H1 (cell line): ENCODE data around the gene NGEF. TPM values are rescaled to one million over a fixed set of nuclear protein-coding genes. Genes with fewer than 3 reads are reported as not detected.
"Not testable (repeated sequence)": the region's sequence is repeated elsewhere in the genome, so short reads cannot be mapped to it uniquely, and the experiment has no call there.

Source experiments
- CTCF ChIA-PET: fragments of 300-600 bp; sonication (Branson Sonifier 250); formaldehyde crosslinking; loops from one replicate; lab custom pipeline; 2021; ENCODE audit not compliant: partially characterized antibody; lab: Charles Lee
- POLR2A ChIA-PET: fragments of 300-600 bp; sonication (Branson Sonifier 250); formaldehyde crosslinking; loops from one replicate; lab custom pipeline; 2021; ENCODE audit warnings: inconsistent platforms; ENCODE audit not compliant: partially characterized antibody; lab: Charles Lee
- DNase-seq, 2 experiments: peaks; one replicate each; pipeline versions ENCODE4 v3.0.0 to v3.0.0-alpha.2; 2010 to 2022; ENCODE audit warnings: low spot score in 2 of 2, low read depth in 1 of 2, mixed read lengths in 1 of 2
- FAIRE-seq: peaks from 2 replicates; lab custom pipeline; 2011; peaks lifted over from hg19 to GRCh38; lab: Jason Lieb, UNC
- H2AFZ ChIP-seq: 2 replicates; pipeline ENCODE4 v1.8.1; 2012; ENCODE audit warnings: low read length, inconsistent platforms
- H2AK5ac ChIP-seq: 2 replicates; pipeline ENCODE4 v1.6.1; 2013; ENCODE audit warnings: low read depth, low read length
- H2BK120ac ChIP-seq: replicated peaks from 2 replicates; pipeline ENCODE3; 2013; ENCODE audit warnings: low read depth, low read length, inconsistent platforms
- H2BK12ac ChIP-seq: 2 replicates; pipeline ENCODE4 v1.6.1; 2013; ENCODE audit warnings: low read depth, low read length
- H2BK15ac ChIP-seq: 2 replicates; pipeline ENCODE4 v1.6.1; 2013; ENCODE audit warnings: low read length
- H2BK20ac ChIP-seq: 2 replicates; pipeline ENCODE4 v1.6.1; 2013; ENCODE audit warnings: low read length
- H2BK5ac ChIP-seq: 2 replicates; pipeline ENCODE4 v1.6.1; 2013; ENCODE audit warnings: low read depth, low read length
- H3K14ac ChIP-seq: 2 replicates; pipeline ENCODE4 v1.6.1; 2013; ENCODE audit warnings: inconsistent platforms; ENCODE audit not compliant: insufficient read length
- H3K18ac ChIP-seq: 2 replicates; pipeline ENCODE4 v1.6.1; 2013; ENCODE audit warnings: low read length; ENCODE audit errors: extremely low read depth
- H3K23ac ChIP-seq: 2 replicates; pipeline ENCODE4 v1.6.1; 2013; ENCODE audit warnings: inconsistent platforms; ENCODE audit not compliant: insufficient read length
- H3K23me2 ChIP-seq: 2 replicates; pipeline ENCODE4 v1.6.1; 2013; ENCODE audit warnings: low read depth, low read length
- H3K27ac ChIP-seq: 2 replicates; pipeline ENCODE4 v1.6.1; 2011; ENCODE audit warnings: low read depth, low read length, inconsistent platforms
- H3K27me3 ChIP-seq, 4 experiments: replicated peaks in 1 of 4; 1 replicate in 1 of 4; 2 replicates in 3 of 4; pipeline versions ENCODE4 v1.6.1 to v1.8.1; 2011 to 2013; ENCODE audit warnings: low read length in 3 of 4, mild to moderate bottlenecking in 3 of 4, inconsistent platforms in 2 of 4, mixed read lengths in 2 of 4, moderate library complexity in 1 of 4; ENCODE audit not compliant: control insufficient read depth in 3 of 4, insufficient read depth in 3 of 4; ENCODE audit errors: extremely low read depth in 1 of 4
- H3K36me3 ChIP-seq, 4 experiments: 2 replicates each; pipeline versions ENCODE4 v1.6.1 to v1.8.1; 2011 to 2013; ENCODE audit warnings: mild to moderate bottlenecking in 4 of 4, low read length in 3 of 4, moderate library complexity in 2 of 4, control low read depth in 1 of 4, inconsistent platforms in 1 of 4; ENCODE audit not compliant: insufficient read depth in 4 of 4, control insufficient read depth in 2 of 4
- H3K4ac ChIP-seq: replicated peaks from 2 replicates; pipeline ENCODE3; 2013; ENCODE audit warnings: low read length, low read depth, mixed read lengths, inconsistent platforms; ENCODE audit not compliant: insufficient read length
- H3K4me1 ChIP-seq, 4 experiments: replicated peaks in 1 of 4; 1 replicate in 1 of 4; 2 replicates in 3 of 4; pipeline versions ENCODE4 v1.6.1 to v1.8.1; 2011 to 2013; ENCODE audit warnings: low read length in 3 of 4, inconsistent platforms in 2 of 4, mixed read lengths in 1 of 4; ENCODE audit not compliant: insufficient read depth in 4 of 4, control insufficient read depth in 3 of 4
- H3K4me2 ChIP-seq, 2 experiments: 2 replicates each; pipeline versions ENCODE4 v1.6.1 to v1.8.1; 2011 to 2013; ENCODE audit warnings: low read depth in 2 of 2, low read length in 2 of 2, control low read depth in 1 of 2, inconsistent platforms in 1 of 2, mild to moderate bottlenecking in 1 of 2; ENCODE audit not compliant: insufficient read depth in 1 of 2
- H3K4me3 ChIP-seq, 4 experiments: fragments of 200-600, 300-600 bp in 1 of 4; sonication (generic), shearing (Covaris generic), sonication (Bioruptor Twin) in 1 of 4; 2 replicates each; pipeline versions ENCODE4 v1.5.1 to v1.8.1; 2011 to 2016; ENCODE audit warnings: low read length in 4 of 4, low read depth in 3 of 4, control low read depth in 2 of 4, inconsistent platforms in 2 of 4, mild to moderate bottlenecking in 2 of 4, mixed read lengths in 1 of 4, moderate library complexity in 1 of 4; ENCODE audit not compliant: insufficient read depth in 2 of 4; ENCODE audit errors: extremely low read depth in 1 of 4
- H3K56ac ChIP-seq: replicated peaks from 2 replicates; pipeline ENCODE3; 2013; ENCODE audit warnings: low read depth, mild to moderate bottlenecking, mixed read lengths, low read length, inconsistent platforms; ENCODE audit not compliant: insufficient read length
- H3K79me1 ChIP-seq: 2 replicates; pipeline ENCODE4 v1.6.1; 2013; ENCODE audit warnings: low read depth, low read length, control low read depth
- H3K79me2 ChIP-seq, 2 experiments: 2 replicates each; pipeline versions ENCODE4 v1.6.1 to v1.8.1; 2012 to 2013; ENCODE audit warnings: low read length in 2 of 2, mild to moderate bottlenecking in 2 of 2, inconsistent platforms in 1 of 2; ENCODE audit not compliant: insufficient read depth in 2 of 2, control insufficient read depth in 1 of 2
- H3K9ac ChIP-seq, 4 experiments: replicated peaks in 1 of 4; 1 replicate in 1 of 4; 2 replicates in 3 of 4; pipeline versions ENCODE4 v1.6.1 to v1.8.1; 2011 to 2013; ENCODE audit warnings: low read depth in 3 of 4, low read length in 3 of 4, control low read depth in 2 of 4, mild to moderate bottlenecking in 2 of 4, moderate library complexity in 2 of 4, inconsistent platforms in 1 of 4; ENCODE audit errors: extremely low read depth in 1 of 4
- H3K9me3 ChIP-seq, 2 experiments: 2 replicates each; pipeline versions ENCODE4 v1.6.1 to v1.8.1; 2012 to 2013; ENCODE audit warnings: mild to moderate bottlenecking in 2 of 2, moderate library complexity in 2 of 2, control low read depth in 1 of 2, inconsistent platforms in 1 of 2, low read depth in 1 of 2, low read length in 1 of 2, mixed read lengths in 1 of 2; ENCODE audit not compliant: insufficient read depth in 2 of 2
- H4K20me1 ChIP-seq, 2 experiments: replicated peaks in 1 of 2; 2 replicates each; pipeline versions ENCODE3 to v1.8.1; 2011 to 2013; ENCODE audit warnings: inconsistent platforms in 2 of 2, low read length in 2 of 2, mild to moderate bottlenecking in 1 of 2; ENCODE audit not compliant: insufficient read depth in 2 of 2, control insufficient read depth in 1 of 2
- H4K5ac ChIP-seq: 2 replicates; pipeline ENCODE4 v1.6.1; 2013; ENCODE audit warnings: low read length, low read depth, mixed read lengths, inconsistent platforms; ENCODE audit not compliant: insufficient read length
- H4K8ac ChIP-seq: 2 replicates; pipeline ENCODE4 v1.8.0; 2013; ENCODE audit warnings: mild to moderate bottlenecking, moderate library complexity, low read length, inconsistent platforms; ENCODE audit not compliant: insufficient read depth; ENCODE audit errors: extremely low read depth
- H4K91ac ChIP-seq: replicated peaks from 2 replicates; pipeline ENCODE3; 2013; ENCODE audit warnings: low read length, mixed read lengths, inconsistent platforms; ENCODE audit not compliant: insufficient read length
- WGBS, 2 experiments: shearing (Covaris generic) in 1 of 2; methylation state at CpG; one replicate each; pipeline versions ENCODE4 v1.1.6 to v1.1.7; 2013 to 2015; ENCODE audit warnings: low lambda C conversion rate in 2 of 2, mixed read lengths in 2 of 2, inconsistent platforms in 1 of 2, low coverage in 1 of 2, missing lambda C conversion rate in 1 of 2; ENCODE audit not compliant: insufficient replicate concordance in 2 of 2, insufficient coverage in 1 of 2, insufficient read length in 1 of 2; ENCODE audit errors: extremely low coverage in 1 of 2, missing lambda C conversion rate in 1 of 2; 5-methylcytosine and 5-hydroxymethylcytosine counted together
- polyA plus RNA-seq, 7 experiments: library from polyadenylated mRNA; depleted of rRNA in 3 of 7; stranded (reverse) in 5 of 7; unstranded in 2 of 7; fragments of >200 nt in 5 of 7; fragments of 200-250 nt in 2 of 7; gene quantifications; 1 replicate in 5 of 7; 2 replicates in 1 of 7; 4 replicates in 1 of 7; pipeline versions ENCODE4 v1.2.1 to v1.2.3, GENCODE V29; 2011 to 2013; ENCODE audit warnings: missing spikeins in 2 of 7, mixed read lengths in 2 of 7
- total RNA-seq: library from RNA; stranded (reverse); fragmentation: NEBNext Ultra II Directional; extraction: Animal tissue kit (Norgen Biotek cat#: 25700); gene quantifications from 2 replicates; pipeline ENCODE4 v1.2.1, GENCODE V29; 2021

The NGEF gene
- total and polyA plus RNA-seq, 2 of the 8 experiments (the other 6 are each of a cell fraction or from before 2014, with no cell fraction given) = 2.7 to 3.2 TPM

- WGBS, 2 experiments = 93% methylated on average over 11 of the region's 11 CpGs; no CpG with 5 or more reads in 1 of the 2 experiments
Observed at GRCh38 chr2:232852081-232852480, 161.0 kb downstream of the NGEF start.

More at GRCh38 chr2:232852081-232852480, 161.0 kb downstream of the NGEF start:
- CTCF ChIA-PET = interaction anchor here (0.5 to 3.1 kb wide), 15 partner anchors 9 to 425 kb away, joined by 3 to 18 read pairs (median 5); partner anchors contain the start of genes INPP5D and SNORC
- H3K79me1 ChIP-seq, H3K4ac ChIP-seq, FAIRE-seq, DNase-seq, H3K9ac ChIP-seq, H3K23me2 ChIP-seq, H2BK5ac ChIP-seq, H3K23ac ChIP-seq, H2BK120ac ChIP-seq, H3K27me3 ChIP-seq, H3K14ac ChIP-seq, H3K4me2 ChIP-seq, H2AFZ ChIP-seq, H2AK5ac ChIP-seq, H3K4me3 ChIP-seq, H3K9me3 ChIP-seq, POLR2A ChIA-PET, H4K20me1 ChIP-seq, H4K5ac ChIP-seq, H3K56ac ChIP-seq, H2BK20ac ChIP-seq, H4K8ac ChIP-seq, H4K91ac ChIP-seq, H3K27ac ChIP-seq, H2BK12ac ChIP-seq, H3K18ac ChIP-seq, H2BK15ac ChIP-seq, H3K79me2 ChIP-seq, H3K4me1 ChIP-seq: not testable (repeated sequence)
- H3K36me3 ChIP-seq = peaks cover 13 to 62% (median 42%) of the 10 kb centered on the region in 4 experiments
